GM21447 (cell line): ENCODE measurements around the gene KIRREL3.

Experiments
- ATAC-seq: cut with Tn5 transposase; IDR thresholded peaks from one replicate; pipeline ENCODE4 v1.9.1; 2021; ENCODE audit not compliant: unreplicated experiment

Gene KIRREL3

DNA sequence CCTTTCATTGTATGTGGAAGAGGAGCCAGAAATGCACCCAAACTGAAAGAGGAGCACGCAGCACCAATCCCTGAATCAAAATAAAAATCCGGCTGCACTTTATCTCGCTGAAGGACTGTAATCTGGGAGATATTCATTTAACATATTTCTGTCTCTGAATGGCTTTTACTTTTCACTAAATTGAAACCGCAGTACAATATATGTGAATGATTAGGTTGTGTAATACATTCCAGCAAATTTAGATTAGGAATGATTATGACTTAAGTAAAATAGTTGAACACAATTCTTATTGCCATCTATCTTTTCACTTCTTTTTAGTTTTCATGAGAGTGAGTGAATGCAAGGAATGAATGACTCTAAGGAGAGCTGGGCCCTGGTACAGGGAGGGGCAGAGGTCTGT lies 413.0 kb downstream of the KIRREL3 start:
- no peak for ATAC-seq

DNA sequence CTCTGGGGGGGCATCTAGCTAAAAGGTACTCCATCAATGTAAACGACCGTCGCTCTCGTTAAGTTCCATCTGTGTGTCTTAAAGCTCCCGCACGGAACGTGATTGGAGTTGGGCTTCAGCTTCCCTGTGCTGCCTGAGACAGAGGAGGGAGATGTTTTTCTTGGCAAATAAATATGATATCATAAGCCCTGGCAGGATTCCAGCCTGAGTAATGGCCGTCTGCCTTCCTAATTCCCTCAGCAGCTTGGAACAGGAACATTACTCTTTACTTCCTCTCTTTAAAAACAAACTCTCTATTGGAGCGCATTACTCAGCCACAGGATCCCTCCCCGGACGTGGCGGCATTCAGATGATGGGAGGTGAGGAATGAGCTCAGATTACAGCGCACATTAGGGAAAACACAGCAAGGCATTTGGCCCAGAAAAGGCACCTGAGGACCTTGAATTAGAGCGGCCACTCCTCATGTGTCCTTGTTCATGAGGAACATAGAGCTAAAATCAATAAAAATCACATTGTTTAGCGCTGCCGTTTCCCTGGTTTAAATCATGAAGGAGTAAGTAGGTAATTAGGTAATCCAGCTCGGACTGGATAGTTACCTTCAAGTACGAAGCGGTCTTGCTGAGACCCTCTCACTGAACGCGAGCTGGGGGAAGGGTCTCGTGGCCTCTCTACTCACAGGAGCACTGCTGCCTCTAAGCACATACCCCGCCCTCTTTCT lies 414.6 kb downstream of the KIRREL3 start:
- ATAC-seq = no peak

- ATAC-seq = no peak
Measured at GRCh38 chr11:126585388-126585773, 415.2 kb downstream of the KIRREL3 start.

- no peak for ATAC-seq
Measured at GRCh38 chr11:126583594-126584427, 416.8 kb downstream of the KIRREL3 start.

GRCh38 chr11:126583101-126583500 lies 417.5 kb downstream of the KIRREL3 start:
- ATAC-seq = no peak

DNA sequence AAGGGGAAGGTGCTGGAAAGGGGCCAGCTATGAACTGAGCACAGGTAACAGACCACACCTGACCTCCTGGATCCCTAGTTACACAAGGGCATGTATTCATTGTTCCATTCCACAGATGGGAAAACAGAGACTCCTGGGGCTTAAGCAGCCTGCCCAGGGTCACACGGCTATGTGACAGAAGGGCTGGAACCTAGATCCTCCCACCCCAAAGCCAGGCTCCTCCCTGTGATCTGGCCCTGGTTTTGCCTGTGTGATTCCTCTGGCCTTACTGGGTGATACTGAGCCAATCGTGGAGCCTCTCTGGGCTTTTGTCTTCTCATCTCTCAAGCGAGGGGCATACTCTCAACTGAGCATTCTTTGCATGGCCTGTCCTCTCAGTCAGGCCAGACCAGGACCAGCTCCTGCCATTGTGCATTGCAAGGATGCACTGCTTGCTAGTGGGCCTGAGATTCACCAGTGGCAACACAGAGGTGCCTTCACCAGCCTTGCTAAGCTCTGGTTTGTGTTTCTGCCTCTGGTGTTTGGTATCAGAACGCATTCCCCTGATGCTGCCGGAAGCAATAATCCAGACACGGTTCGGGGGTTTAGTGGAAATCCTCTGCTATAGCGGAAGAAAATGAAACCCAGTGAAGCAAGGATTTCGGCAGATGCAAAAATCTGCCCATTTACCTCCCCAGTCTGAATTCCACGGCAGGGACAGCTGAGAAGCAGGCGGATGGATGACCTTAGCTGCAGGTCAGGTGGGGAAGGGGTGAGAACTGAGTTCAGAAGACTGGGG lies 418.5 kb downstream of the KIRREL3 start:
- ATAC-seq = no peak

DNA sequence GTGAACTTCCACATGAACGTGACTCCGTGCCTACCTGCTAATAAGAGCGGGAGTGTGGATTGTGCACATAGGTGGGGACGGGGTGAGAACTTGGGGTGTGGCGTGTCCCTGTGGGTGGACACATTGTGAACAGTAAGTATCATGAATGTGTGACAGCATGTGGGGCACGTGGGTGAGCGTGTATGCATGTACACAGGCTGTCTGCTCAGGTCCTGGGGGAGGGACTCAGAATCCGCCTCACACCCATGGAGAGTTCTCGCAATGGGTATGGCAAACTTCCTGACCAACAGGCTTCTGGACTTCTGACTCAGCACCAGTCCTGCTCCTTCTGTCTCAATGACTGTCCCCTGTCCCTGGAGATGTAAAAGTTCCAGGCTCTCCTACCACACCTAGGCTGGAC lies 422.1 kb downstream of the KIRREL3 start:
- no peak for ATAC-seq

DNA sequence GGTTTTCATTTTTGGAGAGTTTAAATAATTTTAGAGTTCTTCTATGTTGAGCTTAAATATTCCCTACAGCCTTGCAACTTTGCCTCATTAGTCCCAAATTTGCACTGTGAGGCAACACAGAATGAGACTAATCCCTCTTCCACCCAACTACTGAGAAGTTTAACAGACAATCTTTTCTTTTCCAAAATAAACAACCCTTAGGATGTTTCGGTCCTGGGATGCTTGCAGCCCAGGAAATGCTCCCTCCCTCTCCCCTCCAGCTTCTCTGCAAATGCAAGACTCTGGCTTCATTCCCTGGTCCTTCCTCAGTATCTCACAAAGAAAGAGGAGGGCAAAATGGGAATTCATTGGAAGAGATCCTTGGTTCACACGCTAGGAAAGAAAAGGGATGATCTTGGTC lies 422.5 kb downstream of the KIRREL3 start:
- ATAC-seq = no peak

DNA sequence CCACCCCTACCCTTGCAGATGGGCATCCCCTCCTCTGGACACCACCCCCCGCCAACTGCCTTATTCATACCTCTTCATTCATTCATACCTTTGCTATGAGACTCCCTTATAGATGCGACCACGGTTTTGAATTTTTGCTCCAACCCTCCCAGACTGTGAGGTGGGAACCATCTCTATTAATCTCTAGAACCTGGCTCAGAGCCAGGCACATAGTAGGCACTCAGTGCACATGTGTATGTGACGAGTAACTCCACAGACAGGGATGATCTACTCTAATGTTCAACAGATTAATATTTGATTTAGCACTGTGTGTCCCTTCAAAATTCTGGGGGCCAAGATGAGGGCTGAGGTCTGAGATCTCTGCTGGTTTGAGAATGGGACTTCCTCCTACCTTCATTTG lies 424.7 kb downstream of the KIRREL3 start:
- no peak for ATAC-seq

DNA sequence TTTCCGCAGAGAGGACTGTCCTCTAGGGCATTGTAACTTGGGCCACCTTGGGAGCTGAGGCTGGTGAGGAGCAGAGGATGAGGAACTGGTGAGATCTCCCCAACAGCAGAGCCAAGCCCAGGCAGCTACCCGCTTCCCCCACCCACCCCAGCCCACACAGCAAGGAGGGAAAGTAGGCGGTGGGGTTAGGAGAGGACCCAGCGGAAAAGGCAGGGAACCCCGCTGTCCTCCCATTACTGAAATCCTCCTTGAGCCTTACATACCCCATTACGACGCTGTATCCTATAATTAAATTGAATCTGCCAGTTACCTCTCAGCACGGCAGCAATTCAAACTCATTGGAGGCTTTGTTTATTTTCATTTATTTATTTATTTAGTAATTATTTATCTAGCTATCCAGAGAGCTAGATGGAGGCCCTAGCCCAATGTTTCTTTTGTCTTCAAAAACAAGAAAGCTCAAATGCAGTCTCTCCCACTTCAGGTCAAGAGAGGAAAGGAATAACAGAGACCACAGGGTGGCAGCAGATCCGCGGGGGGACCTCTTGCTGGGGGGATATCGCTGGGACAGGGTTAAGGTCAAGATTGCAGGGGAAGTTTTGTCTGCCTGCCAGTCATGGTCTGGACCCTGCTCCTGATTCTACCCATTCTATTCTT lies 427.1 kb downstream of the KIRREL3 start:
- ATAC-seq = no peak

GRCh38 chr11:126570489-126570888 lies 430.1 kb downstream of the KIRREL3 start:
- no peak for ATAC-seq

- no peak for ATAC-seq
Measured at GRCh38 chr11:126567419-126567818, 433.2 kb downstream of the KIRREL3 start.

DNA sequence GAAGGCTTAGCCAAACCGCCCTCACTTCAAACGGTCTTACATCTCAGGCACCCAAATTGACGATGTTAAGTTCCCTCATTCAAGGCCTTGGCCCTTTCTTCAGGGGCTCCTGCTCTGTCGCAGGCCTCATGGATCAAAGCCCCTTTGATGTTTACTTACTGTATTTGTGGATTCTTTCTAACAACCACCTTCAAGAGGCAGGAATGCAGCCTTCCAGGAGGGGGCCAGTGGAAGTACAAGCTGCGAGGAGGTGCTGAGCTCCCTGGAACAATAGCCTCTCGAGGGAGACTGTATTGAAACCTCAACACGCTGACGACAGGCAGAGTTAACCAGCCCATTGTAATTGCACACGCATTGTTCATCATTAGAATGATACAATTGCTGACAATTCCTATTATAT lies 436.0 kb downstream of the KIRREL3 start:
- ATAC-seq = no peak

DNA sequence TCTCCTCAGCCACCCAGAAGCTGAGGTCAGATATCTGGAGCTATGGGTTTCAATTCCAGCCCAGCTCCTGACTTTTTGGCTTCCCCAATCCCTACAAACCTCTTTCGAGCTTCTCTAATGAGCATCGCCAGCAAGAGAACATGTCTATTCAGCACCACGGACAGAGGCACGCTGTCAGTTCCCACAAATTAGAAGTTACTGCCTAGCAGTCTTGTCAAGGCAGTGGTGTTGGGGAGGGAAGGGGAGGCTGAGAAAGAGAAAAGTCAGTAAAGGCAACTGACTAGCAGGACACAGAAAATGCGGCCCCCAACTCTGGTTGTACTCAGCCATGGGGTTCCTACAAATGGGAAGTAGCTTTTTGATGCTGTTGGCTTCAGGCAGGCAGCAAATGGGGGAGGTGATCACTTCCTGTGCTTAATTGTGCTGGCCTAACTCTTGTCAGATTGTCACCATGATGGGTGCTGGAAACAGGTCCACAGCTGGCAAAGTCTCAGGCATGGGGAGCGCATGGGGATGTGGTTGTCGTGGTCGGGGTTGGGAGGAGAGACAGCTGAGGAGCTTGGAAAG lies 439.2 kb downstream of the KIRREL3 start:
- no peak for ATAC-seq

GRCh38 chr11:126560221-126560620 lies 440.3 kb downstream of the KIRREL3 start:
- ATAC-seq = no peak

GRCh38 chr11:126548581-126549550 lies 451.7 kb downstream of the KIRREL3 start:
- no peak for ATAC-seq

DNA sequence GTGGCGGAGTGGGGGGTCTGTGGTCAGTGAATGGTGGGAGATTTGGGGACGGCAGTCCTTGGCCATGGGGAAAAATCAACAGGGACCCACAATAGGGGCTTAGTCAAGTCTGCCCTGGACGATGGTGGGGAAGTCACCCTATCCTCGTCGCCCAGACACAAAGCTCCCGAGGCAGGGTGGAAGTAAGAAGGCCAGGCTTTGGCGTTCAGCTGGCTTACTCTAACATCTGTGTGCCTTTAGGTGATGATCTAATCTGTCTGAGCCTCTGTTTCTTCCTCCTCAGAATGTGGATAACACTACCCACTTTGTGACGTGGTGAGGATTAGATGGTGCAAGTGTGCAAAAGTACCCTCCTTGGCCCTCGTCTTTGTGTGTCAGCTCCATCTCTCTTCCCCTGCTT lies 452.9 kb downstream of the KIRREL3 start:
- no peak for ATAC-seq

GRCh38 chr11:126547161-126547560 lies 453.4 kb downstream of the KIRREL3 start:
- ATAC-seq = no peak

GRCh38 chr11:126546694-126547093 lies 453.9 kb downstream of the KIRREL3 start:
- no peak for ATAC-seq

- no peak for ATAC-seq
Measured at GRCh38 chr11:126546191-126546590, 454.4 kb downstream of the KIRREL3 start.
